ENCODE measurements around the gene RHBDD2. TPM values are rescaled to one million over a fixed set of nuclear protein-coding genes. Genes with fewer than 3 reads are reported as not detected.

RHBDD2 gene
- total and polyA plus RNA-seq, 7 donors = 14.3 to 45.0 (median 28.2) TPM

DNA sequence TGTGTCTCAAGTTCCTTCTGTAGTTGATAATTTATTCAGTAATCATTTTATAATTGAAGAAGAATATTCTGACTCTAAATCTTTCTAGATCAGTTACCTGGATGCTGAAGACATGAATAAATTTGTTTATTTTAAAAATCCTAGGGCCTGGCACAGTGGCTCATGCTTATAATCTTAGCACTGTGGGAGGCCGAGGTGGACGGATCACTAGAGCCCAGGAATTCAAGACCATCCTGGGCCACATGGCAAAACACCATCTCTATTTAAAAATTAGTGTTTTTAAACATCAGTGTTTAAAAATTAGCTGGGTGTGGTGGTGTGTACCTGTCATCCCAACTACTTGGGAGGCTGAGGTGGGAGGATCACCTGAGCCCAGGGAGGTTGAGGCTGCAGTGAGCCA is 45.4 kb downstream of the RHBDD2 start:
- Histone ChIP-seq H3K4me1 (peaks cover 0 to 10% (median 2%) of the 10 kb centered on the region in 4 donors), H3K9me3 (no peaks in the 10 kb centered on the region), H3K4me3 (no peak overlapping the region), H3K27ac (no peak overlapping the region), H3K27me3 (no peaks in the 10 kb centered on the region), H3K36me3 (peaks cover 0 to 4% (median 0%) of the 10 kb centered on the region in 4 donors)
- DNase-seq = no peak
- 98 to 99% methylated on average over 2 of the region's 2 CpGs for WGBS, 2 donors
- TF ChIP-seq POLR2AphosphoS5 (IDR thresholded peaks at IDR 0.05) (no peak), POLR2A (IDR thresholded peaks at IDR 0.05) (no peak), EP300 (IDR thresholded peaks at IDR 0.05) (no peak)
- TF ChIP-seq, protein P1, sequence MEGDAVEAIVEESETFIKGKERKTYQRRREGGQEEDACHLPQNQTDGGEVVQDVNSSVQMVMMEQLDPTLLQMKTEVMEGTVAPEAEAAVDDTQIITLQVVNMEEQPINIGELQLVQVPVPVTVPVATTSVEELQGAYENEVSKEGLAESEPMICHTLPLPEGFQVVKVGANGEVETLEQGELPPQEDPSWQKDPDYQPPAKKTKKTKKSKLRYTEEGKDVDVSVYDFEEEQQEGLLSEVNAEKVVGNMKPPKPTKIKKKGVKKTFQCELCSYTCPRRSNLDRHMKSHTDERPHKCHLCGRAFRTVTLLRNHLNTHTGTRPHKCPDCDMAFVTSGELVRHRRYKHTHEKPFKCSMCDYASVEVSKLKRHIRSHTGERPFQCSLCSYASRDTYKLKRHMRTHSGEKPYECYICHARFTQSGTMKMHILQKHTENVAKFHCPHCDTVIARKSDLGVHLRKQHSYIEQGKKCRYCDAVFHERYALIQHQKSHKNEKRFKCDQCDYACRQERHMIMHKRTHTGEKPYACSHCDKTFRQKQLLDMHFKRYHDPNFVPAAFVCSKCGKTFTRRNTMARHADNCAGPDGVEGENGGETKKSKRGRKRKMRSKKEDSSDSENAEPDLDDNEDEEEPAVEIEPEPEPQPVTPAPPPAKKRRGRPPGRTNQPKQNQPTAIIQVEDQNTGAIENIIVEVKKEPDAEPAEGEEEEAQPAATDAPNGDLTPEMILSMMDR (IDR thresholded peaks at IDR 0.05) = no peak
- intact Hi-C loops (cut with DNase I) = no loop called here

DNA sequence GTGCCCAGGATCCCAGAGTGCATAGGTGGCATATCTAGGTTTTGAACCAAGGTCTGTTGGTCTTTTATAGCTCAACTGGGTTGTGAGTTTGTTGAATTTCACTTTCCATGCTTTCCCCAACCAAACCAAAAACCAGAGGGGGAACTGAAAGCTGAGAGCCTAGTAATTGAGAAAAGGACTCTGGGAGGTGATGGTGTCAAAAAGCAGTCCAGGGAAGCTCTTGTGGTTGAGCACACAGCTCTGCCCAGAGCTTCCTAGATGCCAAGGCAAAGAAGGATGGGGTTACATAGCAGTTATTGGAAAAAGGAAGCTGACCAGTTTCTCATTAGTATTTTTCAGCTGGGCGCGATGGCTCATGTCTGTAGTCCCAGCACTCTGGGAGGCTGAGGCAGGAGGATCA is 46.1 kb downstream of the RHBDD2 start:
- peaks cover 0 to 10% (median 2%) of the 10 kb centered on the region in 4 donors for H3K4me1 ChIP-seq
- 90 to 91% methylated on average over 2 of the region's 2 CpGs for WGBS, 2 donors
- intact Hi-C loops (cut with DNase I) = no loop called here

DNA sequence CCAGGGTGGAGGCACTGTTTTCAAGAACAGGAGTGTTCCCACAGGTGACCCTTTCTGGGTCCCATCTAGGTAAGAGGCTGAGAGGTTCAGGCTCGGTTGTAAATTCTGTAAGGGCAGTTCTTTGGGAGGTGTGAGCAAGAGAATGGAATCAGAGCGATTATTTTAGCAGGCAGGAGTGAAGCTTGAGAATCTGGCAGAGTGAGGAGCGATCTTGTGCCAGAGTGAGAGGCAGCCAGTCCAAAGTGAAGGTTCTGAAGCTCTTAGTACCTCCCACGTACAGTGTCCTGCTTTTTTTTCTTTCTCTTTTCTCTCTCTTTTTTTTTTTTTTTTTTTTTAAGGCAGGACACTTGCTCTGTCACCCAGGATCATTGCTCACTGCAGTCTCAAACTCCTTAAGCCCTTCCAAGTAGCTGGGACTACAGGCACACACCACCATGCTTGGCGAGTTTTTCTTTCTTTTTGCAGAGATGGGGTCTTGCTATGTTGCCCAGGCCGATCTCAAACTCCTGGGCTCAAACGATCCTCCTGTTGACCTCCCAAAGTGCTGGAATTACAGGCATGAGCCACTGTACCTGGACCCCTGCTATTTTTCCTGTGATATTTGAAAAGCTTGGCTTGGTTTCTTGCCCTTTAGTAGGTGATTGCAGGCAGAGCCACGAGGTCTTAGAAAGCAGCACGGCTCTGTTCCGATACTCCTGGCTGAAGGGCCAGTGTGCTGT is 47.0 kb downstream of the RHBDD2 start:
- Histone ChIP-seq H3K27ac (no peak overlapping the region), H3K9me3 (no peaks in the 10 kb centered on the region), H3K4me3 (no peak overlapping the region), H3K36me3 (peaks cover 0 to 4% (median 1%) of the 10 kb centered on the region in 4 donors), H3K27me3 (no peaks in the 10 kb centered on the region), H3K4me1 (peaks cover 0 to 10% (median 2%) of the 10 kb centered on the region in 4 donors)
- DNase-seq = no peak
- intact Hi-C loops (cut with DNase I) = no loop called here
- 90 to 93% methylated on average over 10 of the region's 10 CpGs for WGBS, 2 donors
- TF ChIP-seq, protein P1 (IDR thresholded peaks at IDR 0.05) = no peak
- no peak for TF ChIP-seq EP300 (IDR thresholded peaks at IDR 0.05)
- no peak for TF ChIP-seq POLR2A (IDR thresholded peaks at IDR 0.05)
- TF ChIP-seq POLR2AphosphoS5 (IDR thresholded peaks at IDR 0.05) = no peak

More for the DNA sequence above, 46.1 kb downstream of the RHBDD2 start:
- no peak for DNase-seq
- Histone ChIP-seq H3K27ac (no peak overlapping the region), H3K9me3 (no peaks in the 10 kb centered on the region), H3K27me3 (no peaks in the 10 kb centered on the region), H3K4me3 (no peak overlapping the region), H3K36me3 (peaks cover 0 to 4% (median 1%) of the 10 kb centered on the region in 4 donors)
- TF ChIP-seq POLR2AphosphoS5 (IDR thresholded peaks at IDR 0.05) (no peak), EP300 (IDR thresholded peaks at IDR 0.05) (no peak), POLR2A (IDR thresholded peaks at IDR 0.05) (no peak)
- TF ChIP-seq, protein P1 (IDR thresholded peaks at IDR 0.05) = no peak

DNA sequence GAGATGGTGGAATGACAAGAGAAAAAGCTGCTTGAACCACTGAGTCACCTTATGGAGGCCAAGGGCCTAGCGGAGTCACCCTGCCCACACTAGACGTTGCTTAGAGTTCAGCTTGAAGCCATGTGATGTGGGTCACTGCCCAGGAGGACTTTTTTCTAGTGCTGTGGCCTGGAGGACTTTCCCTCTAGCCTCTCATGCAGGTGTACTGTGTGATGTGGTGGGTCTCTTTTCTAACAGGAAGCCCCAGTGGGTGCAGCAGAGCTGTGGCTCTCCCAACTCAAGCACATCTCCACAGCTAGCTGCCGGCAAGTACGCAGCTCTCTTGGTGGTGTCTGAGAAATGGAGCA is 49.7 kb downstream of the RHBDD2 start:
- Histone ChIP-seq H3K27ac (no peak overlapping the region), H3K4me1 (peaks cover 0 to 6% (median 2%) of the 10 kb centered on the region in 4 donors), H3K4me3 (no peak overlapping the region), H3K9me3 (no peaks in the 10 kb centered on the region), H3K27me3 (no peaks in the 10 kb centered on the region), H3K36me3 (peaks cover 0 to 4% (median 1%) of the 10 kb centered on the region in 4 donors)
- whole genome bisulfite sequencing, 2 donors = 64 to 90% methylated on average over 4 of the region's 4 CpGs
- TF ChIP-seq, protein P1 (IDR thresholded peaks at IDR 0.05) = no peak
- TF ChIP-seq POLR2A (IDR thresholded peaks at IDR 0.05) = no peak
- TF ChIP-seq EP300 (IDR thresholded peaks at IDR 0.05) = no peak
- TF ChIP-seq POLR2AphosphoS5 (IDR thresholded peaks at IDR 0.05) = no peak
- no peak for DNase-seq
- intact Hi-C loops (cut with DNase I) = no loop called here

Measured in sigmoid colon (tissue), 7 donors.